Body of pancreas (tissue), 4 donors: Measurements from ENCODE around the gene UBA7.

ENCODE experiments used
- POLR2A ChIP-seq, 3 donors: fragments of 450-650 bp; IDR thresholded peaks; one replicate each; pipeline ENCODE4 v1.6.1; 2016; ENCODE audit warnings: antibody characterized with exemption in 3 of 3, mild to moderate bottlenecking in 2 of 3
- TF ChIP-seq, protein P1 (sequence below), 7 experiments: fragments of 450-650 bp in 4 of 7; fragments of 200-600 bp in 3 of 7; sonication (generic) in 3 of 7; IDR thresholded peaks; one replicate each; pipeline ENCODE4 v1.5.1; 2016 to 2019; ENCODE audit warnings: antibody characterized with exemption in 7 of 7

DNA sequence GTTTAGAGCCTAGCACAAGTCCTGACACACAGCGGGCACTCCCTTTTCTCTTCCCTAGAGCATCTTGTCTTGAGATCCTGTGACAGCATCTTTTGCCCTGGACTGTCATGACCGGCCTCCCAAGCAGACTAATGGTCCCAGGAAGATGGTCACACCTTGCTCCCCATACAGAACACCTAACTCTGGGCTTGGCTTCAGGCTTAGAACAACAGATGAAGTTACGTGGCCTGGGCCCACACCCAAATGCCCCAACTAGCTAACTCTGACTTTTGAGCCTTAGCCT, 26.6 kb downstream of the UBA7 start:
- TF ChIP-seq, protein P1, sequence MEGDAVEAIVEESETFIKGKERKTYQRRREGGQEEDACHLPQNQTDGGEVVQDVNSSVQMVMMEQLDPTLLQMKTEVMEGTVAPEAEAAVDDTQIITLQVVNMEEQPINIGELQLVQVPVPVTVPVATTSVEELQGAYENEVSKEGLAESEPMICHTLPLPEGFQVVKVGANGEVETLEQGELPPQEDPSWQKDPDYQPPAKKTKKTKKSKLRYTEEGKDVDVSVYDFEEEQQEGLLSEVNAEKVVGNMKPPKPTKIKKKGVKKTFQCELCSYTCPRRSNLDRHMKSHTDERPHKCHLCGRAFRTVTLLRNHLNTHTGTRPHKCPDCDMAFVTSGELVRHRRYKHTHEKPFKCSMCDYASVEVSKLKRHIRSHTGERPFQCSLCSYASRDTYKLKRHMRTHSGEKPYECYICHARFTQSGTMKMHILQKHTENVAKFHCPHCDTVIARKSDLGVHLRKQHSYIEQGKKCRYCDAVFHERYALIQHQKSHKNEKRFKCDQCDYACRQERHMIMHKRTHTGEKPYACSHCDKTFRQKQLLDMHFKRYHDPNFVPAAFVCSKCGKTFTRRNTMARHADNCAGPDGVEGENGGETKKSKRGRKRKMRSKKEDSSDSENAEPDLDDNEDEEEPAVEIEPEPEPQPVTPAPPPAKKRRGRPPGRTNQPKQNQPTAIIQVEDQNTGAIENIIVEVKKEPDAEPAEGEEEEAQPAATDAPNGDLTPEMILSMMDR (IDR thresholded peaks at IDR 0.05): no peak
- no peak for TF ChIP-seq POLR2A (IDR thresholded peaks at IDR 0.05)
